SK-N-SH treated with all-trans-retinoic acid at 6 μM for 48 hours (cell line): ENCODE measurements around the gene FAAH.

Experiments
- ARNTL ChIP-seq: fragments of 450-650 bp; formaldehyde crosslinking; IDR thresholded peaks from 2 replicates; pipeline ENCODE4 v1.5.0; 2020; ENCODE audit warnings: low read depth, mild to moderate bottlenecking, moderate library complexity, borderline replicate concordance
- BACH2 ChIP-seq: fragments of 250-450 bp; sonication (Bioruptor Pico); IDR thresholded peaks from 2 replicates; pipeline ENCODE4 v1.9.0; 2021; ENCODE audit warnings: mild to moderate bottlenecking, borderline replicate concordance
- CREB5 ChIP-seq: fragments of 250-450 bp; sonication (Bioruptor Pico); IDR thresholded peaks from 2 replicates; pipeline ENCODE4 v1.5.1; 2020; ENCODE audit warnings: low read depth, mild to moderate bottlenecking, moderate library complexity
- CSRNP3 ChIP-seq: fragments of 250-450 bp; sonication (Bioruptor Pico); IDR thresholded peaks from 2 replicates; pipeline ENCODE4 v1.5.1; 2021; ENCODE audit warnings: mild to moderate bottlenecking, moderate library complexity
- ISL1 ChIP-seq: fragments of 250-450 bp; sonication (Bioruptor Pico); IDR thresholded peaks from 2 replicates; pipeline ENCODE4 v2.1.2; 2022; ENCODE audit warnings: mild to moderate bottlenecking, moderate library complexity
- OSR1 ChIP-seq: fragments of 250-450 bp; sonication (Bioruptor Pico); IDR thresholded peaks from 2 replicates; pipeline ENCODE4 v1.8.0; 2022; ENCODE audit warnings: moderate library complexity, mild to moderate bottlenecking, inconsistent platforms
- PATZ1 ChIP-seq: fragments of 250-450 bp; sonication (Bioruptor Pico); IDR thresholded peaks from 2 replicates; pipeline ENCODE4 v1.8.0; 2020; ENCODE audit warnings: mild to moderate bottlenecking, moderate library complexity, borderline replicate concordance
- PPARA ChIP-seq: fragments of 250-450 bp; sonication (Bioruptor Pico); IDR thresholded peaks from 2 replicates; pipeline ENCODE4 v1.5.0; 2020; ENCODE audit warnings: mild to moderate bottlenecking, borderline replicate concordance
- RARB ChIP-seq: fragments of 250-450 bp; sonication (Bioruptor Pico); IDR thresholded peaks from 2 replicates; pipeline ENCODE4 v1.8.0; 2021; ENCODE audit warnings: mild to moderate bottlenecking, moderate library complexity
- TOX ChIP-seq: fragments of 250-450 bp; sonication (Bioruptor Pico); IDR thresholded peaks from 2 replicates; pipeline ENCODE4 v1.8.0; 2021; ENCODE audit warnings: mild to moderate bottlenecking, moderate library complexity, borderline replicate concordance
- TSHZ2 ChIP-seq: fragments of 250-450 bp; sonication (Bioruptor Pico); IDR thresholded peaks from 2 replicates; pipeline ENCODE4 v1.5.0; 2020; ENCODE audit warnings: mild to moderate bottlenecking, moderate library complexity
- ZFP3 ChIP-seq: fragments of 250-450 bp; sonication (Bioruptor Pico); IDR thresholded peaks from 2 replicates; pipeline ENCODE4 v1.5.0; 2020; ENCODE audit warnings: mild to moderate bottlenecking, moderate library complexity
- ZFP30 ChIP-seq: fragments of 450-650 bp; formaldehyde crosslinking; IDR thresholded peaks from 2 replicates; pipeline ENCODE4 v1.5.0; 2022; ENCODE audit warnings: mild to moderate bottlenecking, moderate library complexity
- ZNF565 ChIP-seq: fragments of 450-650 bp; formaldehyde crosslinking; conservative IDR thresholded peaks from 2 replicates; pipeline ENCODE4 v1.5.0; 2020; ENCODE audit warnings: low read depth, mild to moderate bottlenecking, moderate library complexity

GRCh38 chr1:46440478-46440877 is 46.4 kb downstream of the FAAH start:
- no peak for TF ChIP-seq TSHZ2 (CRISPR knock-in tag)
- no peak for TF ChIP-seq TOX (CRISPR knock-in tag)
- TF ChIP-seq PATZ1 (CRISPR knock-in tag): no peak
- no peak for TF ChIP-seq ZFP3 (CRISPR knock-in tag)
- no peak for TF ChIP-seq CREB5
- TF ChIP-seq ZFP30: no peak
- no peak for TF ChIP-seq CSRNP3
- no peak for TF ChIP-seq BACH2 (CRISPR knock-in tag)
- TF ChIP-seq OSR1 (CRISPR knock-in tag): no peak
- TF ChIP-seq ISL1 (CRISPR knock-in tag): no peak
- TF ChIP-seq RARB (CRISPR knock-in tag): no peak
- TF ChIP-seq PPARA (CRISPR knock-in tag): no peak
- TF ChIP-seq ARNTL: no peak
- no peak for TF ChIP-seq ZNF565 (CRISPR knock-in tag)
